GM21825 (cell line): ENCODE data around the gene SZT2.
"Not testable (repeated sequence)": the region's sequence is repeated elsewhere in the genome, so short reads cannot be mapped to it uniquely, and the experiment has no call there.

ENCODE experiments used
- ATAC-seq: cut with Tn5 transposase; IDR thresholded peaks from one replicate; pipeline ENCODE4 v1.9.1; 2021; ENCODE audit warnings: mild to moderate bottlenecking, moderate library complexity; ENCODE audit not compliant: unreplicated experiment

The SZT2 gene

DNA sequence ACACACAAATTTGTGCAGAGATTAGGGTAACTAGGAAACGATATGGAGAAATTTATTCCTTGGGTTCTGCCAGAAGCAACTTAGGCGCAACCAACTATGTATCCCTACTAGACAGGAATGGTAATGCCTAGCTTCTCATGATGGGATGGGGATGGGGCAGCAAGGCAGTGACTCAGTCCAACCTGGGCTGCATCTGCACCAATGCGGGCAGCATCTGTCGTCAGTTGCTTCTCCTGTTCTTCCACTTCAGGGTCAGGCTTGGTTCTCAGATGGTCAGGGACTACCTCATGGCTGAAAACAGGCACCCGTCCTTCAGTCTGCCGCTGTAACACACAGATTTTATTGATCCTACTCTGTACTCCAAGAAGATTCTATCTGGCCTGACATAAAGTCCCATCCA, 3.0 kb upstream of the SZT2 start:
- no peak for ATAC-seq

DNA sequence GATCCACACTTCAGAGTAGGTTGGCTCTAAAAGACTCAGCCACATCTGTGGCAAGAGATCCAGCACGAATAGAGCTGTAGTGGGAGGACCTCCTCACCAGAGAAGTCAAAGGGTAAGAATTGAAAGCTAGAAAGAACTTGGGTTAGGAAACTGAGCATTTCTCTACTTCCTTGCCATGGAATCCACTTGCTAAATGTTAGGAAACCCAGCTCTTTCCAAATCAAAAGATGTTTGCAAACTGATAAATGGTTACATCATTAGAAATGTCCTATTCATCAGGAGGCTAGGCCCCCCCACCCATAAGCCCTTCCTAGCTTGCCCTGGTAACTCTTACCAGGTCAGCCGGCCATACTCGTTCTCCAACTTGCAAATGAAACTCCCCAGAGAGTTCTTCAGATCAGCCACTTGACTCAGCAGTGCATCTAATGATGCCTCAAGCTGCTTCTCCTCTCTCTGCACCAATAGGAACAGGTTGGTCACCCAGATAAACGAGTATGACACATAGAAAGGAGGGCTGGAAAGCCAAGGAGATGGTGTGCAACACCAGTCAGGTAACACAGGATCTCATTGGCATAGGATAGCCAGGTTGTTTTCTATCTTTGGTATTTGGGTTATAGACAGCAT, 1.6 kb upstream of the SZT2 start:
- no peak for ATAC-seq

DNA sequence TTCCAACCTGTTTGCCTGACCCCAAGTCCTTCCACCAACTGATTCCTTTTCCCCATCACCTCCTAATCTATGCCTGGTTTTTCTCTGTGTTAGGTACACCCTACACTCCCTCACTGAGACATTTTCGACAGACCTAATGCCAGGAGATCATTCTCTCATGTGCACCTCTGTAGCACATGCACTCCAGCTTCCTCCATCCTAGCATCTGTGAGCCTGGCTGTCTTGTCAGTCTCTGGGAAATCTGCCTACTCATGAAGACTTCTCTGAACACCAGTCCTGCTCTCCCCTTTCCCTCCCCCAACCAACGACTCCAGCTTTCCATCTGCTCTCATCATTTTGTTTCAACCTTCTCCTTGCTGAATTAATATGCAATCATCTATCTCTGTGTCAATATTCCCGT, 1.1 kb upstream of the SZT2 start:
- ATAC-seq: no peak

DNA sequence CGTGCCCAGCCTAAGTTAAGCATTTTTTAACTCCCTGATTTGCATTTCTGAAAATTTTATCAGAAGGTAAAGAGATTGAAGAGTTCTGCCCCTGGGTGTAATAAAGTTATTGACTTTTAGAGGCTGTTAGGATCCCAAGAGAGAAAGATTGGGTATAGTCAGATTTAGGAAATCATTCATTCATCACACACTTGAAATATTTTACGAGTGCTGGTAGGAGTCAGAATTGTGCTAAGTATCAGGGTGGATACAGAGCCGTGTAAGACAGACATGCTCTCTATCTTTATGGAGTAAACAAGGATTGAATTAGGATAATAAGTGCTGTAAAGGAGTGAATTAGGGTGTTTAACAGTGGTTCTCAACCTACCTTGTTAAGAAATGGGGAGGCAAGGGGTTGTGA, 3.0 kb downstream of the SZT2 start:
- ATAC-seq: no peak

DNA sequence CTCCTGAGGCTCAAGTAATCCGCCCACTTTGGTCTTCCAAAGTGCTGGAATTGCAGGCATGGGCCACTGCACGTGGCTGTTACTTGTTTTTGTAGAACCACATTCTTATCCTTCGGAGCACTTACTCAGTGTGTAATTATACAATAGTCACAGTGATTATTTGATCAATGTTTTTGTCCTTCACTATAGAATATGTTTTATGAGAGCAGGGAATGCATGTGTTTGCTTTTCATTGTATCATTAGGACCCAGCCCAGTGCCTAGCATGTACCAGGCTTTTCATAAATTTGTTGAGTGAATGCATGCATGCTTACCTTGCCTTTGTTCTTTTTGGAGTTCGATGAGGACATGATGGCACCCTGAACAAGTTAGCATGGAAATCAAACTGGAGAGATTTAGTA, 5.8 kb downstream of the SZT2 start:
- ATAC-seq: no peak

DNA sequence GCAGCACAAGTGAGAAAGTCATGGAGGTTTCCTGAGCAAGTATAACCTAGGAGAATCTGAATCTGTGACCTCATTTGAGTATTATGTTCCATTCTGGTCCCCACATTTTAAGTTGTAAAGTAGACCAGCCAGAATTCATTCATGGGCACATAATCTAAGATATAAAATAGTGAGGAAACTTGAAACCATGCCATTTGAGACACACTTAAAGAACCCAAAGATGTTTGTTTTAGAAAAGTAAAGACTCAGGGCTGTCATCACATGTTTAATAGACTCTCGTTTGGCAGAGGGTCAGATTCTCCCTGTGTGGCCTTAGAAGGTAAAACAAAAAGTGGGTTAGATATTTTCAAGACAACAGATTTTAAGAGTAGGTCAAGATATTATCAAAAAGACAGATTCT, 6.4 kb downstream of the SZT2 start:
- no peak for ATAC-seq

DNA sequence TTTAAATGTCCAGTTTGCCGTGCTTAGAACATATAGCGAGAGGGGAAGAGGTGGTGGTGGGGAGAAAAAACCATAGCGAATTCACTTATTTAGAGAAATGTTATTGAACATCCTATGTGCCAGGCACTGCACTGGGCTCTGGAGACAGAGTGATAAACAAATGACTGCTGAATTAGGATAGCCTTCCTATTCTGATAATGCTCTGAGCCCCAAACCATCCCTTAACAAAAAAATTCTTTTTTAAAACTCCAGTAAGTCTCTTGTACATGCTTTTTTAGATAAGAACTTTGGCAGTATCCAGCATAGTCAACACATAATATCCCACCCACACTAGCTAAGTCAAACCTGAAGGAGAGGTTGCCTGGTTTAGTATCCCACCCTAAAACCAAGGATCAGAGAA, 8.5 kb downstream of the SZT2 start:
- ATAC-seq: no peak

DNA sequence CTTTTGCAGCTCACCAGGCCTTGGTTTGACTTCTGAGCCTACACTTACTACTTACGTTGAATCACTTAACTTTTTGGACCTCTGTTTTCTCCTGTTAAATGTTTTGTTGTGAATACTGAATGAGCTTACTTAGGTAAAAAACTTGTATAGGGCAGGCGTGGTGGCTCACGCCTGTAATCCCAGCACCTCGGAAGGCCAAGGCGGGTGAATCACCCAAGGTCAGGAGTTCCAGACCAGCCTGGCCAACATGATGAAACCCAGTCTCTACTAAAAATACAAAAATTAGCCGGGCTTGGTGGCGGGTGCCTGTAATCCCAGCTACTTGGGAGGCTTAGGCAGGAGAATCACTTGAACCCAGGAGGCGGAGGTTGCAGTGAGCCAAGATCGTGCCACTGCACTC, 10.7 kb downstream of the SZT2 start:
- ATAC-seq: not testable (repeated sequence)

DNA sequence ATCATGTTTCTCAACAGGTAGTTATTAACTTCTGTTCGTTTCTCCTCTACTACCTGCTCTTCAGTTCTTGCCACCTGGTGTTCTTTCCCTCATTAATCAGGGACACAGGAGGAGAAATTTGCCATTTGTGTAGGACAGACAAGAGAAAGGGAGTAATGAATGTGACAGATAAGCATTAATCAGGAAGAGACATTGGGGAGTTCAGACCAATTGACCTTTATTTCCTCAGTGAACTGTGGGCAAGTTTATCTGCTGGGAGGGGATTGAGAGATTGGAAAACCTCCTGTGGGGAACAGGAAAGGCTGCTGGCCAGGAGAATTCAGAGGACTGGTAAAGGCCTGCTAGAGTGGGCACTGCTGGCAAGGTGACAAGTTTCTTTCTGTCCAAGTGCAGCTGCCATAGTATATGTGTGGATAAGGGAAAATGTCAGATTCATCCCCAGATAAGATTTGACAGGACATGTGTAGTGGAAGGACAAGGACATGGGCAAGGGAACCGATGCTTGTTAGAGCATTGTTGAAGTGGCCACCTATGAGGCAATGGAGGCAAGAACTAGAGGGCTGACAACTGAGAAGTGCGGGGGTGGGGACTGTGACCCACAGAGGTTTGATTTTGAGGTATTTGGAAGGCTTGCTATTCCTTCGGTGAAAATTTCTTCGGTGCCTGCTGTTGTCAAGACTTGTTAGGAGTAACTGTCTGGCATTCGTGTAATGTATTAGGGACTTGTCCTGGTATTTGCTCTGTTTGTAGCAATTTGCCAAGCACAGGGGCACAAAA, 12.6 kb downstream of the SZT2 start:
- no peak for ATAC-seq

DNA sequence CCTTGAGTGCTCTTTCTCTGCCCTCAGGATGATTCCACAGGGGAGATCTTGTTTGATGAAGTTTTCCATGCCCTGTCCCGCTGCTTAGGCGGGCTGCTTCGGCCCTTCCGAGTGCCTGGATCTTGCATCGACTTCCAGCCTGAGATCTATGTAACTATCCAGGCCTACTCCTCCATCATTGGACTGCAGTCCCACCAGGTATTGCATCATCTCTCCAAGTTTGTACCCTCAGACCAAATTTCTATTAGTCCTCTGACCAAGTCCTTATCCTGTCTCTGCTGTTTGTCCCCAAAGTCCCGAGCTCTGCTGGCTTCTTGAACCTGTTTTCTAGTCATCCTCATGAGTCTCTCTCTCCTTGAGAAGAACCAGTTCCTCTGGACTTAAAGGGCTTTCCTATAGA, 14.7 kb downstream of the SZT2 start:
- no peak for ATAC-seq

DNA sequence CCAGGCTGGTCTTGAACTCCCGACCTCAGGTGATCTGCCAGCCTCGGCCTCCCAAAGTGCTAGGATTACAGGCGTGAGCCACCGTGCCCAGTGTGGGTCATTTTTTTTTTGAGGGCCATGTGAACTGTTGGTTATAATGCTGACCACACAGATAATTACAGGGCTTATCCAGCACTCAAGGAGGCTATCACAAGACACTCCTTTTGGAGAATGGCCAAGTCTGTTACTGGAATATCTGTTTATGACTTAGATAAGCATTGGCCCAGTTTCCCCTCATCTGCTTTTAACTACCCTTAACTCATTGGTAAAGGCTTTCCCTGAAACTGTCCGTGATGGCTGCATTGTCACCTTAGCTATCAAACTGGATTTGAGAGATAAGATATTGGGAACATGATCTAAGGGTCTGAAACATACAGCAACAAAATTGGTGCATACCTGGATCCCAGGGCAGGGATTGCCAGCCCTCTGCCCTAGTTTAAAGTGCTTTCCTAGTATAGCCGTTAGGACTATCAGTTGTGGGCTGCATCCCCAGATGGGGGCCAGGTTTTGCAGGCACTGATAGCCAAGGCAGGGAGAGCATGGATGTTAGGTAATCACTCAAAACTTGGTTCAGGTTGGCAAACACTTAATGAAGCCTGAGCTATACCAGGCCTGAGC, 15.6 kb downstream of the SZT2 start:
- no peak for ATAC-seq

DNA sequence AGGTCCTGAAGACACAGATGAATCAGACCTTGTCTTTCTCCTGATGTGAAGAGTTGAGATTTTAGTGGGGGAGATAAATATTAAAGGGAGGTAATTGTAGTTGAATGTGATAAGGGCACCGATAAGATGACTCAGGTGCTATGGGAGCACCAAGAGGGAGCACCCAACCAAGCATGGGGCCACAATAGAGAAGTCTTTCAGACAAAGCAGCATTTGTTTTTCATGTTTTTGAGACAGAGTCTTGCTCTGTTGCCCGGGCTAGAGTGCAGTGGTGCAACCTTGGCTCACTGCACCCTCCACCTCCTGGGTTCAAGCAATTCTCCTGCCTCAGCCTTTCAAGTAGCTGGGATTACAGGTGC, 16.2 kb downstream of the SZT2 start:
- ATAC-seq: no peak

DNA sequence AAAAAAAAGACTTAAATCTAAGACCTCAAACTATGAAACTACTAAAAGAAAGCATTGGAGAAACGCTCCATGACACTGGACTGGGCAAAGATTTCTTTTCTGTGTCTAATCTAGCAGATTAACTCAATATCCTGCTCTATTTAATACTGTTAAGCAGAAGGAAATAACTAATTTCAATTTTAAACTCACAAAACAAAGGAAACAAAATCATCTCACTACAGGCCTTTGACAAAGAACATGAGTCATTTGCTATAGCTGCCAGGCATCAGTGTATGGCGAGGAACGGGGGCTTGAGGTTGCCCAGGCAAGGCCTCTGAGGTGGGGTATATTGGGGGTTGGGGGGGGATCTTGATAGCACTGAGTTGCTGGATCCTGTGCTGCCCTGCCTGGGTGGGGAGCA, 20.9 kb downstream of the SZT2 start:
- no peak for ATAC-seq

DNA sequence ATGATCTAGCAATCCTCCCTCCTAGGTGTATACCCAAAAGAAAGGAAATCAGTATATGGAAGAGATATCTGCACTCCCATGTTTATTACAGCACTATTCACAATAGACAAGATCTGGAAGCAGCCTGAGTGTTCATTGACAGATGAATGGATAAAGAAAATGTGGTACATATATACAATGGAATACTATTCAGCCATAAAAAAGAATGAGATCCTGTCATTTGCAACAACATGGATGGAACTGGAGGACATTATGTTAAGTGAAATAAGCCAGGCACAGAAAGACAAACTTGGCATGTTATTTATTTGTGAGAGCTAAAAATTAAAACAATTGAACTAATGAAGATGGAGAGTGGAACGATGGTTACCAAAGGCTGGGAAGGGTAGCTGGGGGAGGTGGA, 23.7 kb downstream of the SZT2 start:
- not testable (repeated sequence) for ATAC-seq

DNA sequence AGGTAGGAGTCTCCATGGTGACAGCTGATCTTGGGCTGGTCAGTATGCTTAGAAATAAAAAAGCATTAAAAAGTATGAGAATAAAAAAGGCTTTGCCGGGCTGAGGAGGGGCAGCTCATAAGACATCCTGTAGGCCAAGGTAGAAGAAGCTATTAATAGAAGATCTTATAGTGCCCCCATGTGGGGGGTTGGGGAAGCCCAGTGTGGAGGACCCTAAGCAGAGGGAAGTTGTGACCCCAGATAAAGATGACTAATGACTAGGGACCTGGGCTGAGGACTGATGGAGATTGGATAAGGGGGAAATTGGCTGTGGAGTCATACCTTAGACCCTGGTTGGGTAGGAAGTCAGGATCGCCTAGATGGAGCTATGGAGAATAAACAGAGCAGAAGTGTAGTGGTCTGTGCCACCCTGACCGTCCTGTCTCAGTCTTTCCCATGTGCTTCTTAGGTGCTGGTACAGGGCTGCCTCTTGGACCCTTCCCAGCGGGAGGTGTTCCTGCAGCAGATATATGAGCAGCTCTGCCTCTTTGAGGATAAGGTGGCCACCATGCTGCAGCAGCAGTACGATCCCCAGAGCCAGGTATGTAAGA, 25.0 kb downstream of the SZT2 start:
- no peak for ATAC-seq

DNA sequence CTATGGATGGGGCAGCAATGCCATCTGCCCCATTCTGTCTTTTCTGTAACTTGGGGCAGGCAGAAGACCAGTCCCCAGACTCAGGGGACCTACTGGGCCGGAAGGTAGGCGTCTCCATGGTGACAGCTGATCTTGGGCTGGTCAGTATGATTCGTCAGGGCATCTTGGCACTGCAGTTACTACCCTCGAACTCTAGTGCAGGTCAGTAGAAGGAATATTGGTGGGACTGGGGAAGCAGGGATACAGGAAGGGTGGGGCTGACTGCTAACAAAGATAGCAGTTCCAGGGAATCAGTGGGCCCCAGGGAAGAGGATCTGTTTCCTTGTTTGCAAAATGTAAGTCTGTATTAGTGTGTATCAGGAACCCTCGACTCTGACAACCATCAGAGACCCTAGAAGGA, 26.2 kb downstream of the SZT2 start:
- no peak for ATAC-seq

DNA sequence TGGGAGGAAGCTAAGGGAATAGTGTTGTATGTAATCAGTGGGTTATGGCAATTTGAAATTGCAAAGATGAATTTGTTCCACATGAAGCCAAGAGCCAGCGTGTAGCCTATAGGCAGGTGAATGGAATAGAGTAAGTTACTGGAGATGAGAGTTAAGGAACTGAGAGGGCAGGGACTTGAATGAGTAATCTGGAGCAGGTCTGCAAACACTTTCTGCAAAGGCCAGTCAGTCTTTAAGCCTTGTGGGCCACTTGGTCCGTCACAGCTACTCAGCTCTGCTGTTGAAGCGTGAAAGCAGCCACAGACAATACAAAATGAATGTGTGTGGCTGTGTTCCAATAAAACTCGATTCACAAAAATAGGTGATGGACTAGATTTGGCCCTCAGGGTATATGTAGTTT, 29.2 kb downstream of the SZT2 start:
- ATAC-seq: no peak

DNA sequence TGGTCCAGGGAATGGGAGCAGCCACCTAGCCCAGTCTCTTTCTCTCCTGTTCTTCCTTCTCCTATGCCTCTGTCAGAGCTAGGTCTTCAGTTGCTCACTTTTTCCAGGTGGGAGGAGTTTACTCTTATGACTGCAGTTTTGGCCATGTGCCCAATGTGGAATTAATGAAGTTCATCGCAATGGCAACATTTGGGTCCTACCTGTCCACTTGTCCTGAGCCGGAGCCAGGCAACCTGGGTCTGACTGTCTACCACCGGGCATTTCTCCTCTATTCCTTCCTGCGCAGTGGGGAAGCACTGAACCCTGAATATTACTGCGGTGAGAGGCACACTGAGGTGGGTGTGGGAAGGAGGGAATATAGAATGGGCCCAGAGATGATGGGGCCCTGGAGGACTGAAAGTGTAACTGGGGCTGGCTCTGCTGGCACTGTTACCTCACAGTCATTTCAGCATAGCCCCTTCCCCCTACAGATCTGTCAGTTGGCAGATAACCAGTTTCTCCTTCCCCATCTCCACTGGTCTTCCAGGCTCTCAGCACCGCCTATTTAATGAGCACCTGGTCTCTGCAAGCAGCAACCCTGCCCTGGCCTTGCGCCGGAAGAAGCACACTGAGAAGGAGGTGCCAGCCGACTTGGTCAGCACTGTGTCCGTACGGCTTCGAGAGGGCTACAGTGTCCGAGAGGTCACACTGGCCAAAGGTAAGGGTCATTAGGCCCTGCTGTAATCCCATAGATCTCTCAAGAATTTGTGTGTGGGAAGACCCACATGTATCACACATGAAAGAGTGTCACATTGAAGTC, 30.1 kb downstream of the SZT2 start:
- ATAC-seq: no peak

DNA sequence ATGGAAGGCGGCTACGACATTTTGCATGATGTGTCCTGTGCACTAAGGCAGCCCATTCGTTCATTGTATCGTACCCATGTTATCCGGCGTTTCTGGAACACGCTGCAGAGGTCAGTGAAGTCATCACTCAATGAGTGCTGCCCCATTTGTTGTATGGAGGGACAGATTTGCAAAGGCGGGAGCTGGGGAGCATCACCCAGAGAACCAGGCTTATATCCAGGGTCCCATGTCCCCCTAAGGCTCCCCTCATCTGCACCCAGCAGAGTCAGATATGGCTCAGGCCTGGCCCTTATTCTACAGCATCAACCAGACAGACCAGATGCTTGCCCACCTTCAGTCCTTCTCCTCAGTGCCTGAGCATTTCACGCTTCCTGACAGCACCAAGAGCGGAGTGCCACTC, 31.2 kb downstream of the SZT2 start:
- no peak for ATAC-seq

DNA sequence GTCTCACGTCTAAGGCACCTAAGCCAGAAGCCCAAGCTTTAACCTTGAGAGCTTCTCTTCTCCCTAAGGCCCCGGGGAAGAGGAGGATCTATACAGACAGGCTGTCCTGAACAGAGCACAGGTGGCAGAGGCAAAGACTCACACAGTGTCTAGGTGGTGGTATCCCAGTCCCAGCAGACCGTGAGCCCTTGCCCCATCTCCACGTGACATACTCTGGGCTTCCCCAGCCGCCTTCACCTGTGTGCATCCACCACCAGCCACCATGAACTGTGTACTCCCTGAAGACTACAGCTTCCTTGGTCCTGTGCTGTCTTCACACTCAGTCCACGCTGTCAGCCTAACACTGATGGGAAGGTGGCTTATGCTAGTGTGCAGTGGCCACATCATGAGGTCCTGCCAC, 31.7 kb downstream of the SZT2 start:
- no peak for ATAC-seq
